ENCODE measurements around the gene PMPCA.
"Not testable (repeated sequence)": the region's sequence is repeated elsewhere in the genome, so short reads cannot be mapped to it uniquely, and the experiment has no call there.

The PMPCA gene

DNA sequence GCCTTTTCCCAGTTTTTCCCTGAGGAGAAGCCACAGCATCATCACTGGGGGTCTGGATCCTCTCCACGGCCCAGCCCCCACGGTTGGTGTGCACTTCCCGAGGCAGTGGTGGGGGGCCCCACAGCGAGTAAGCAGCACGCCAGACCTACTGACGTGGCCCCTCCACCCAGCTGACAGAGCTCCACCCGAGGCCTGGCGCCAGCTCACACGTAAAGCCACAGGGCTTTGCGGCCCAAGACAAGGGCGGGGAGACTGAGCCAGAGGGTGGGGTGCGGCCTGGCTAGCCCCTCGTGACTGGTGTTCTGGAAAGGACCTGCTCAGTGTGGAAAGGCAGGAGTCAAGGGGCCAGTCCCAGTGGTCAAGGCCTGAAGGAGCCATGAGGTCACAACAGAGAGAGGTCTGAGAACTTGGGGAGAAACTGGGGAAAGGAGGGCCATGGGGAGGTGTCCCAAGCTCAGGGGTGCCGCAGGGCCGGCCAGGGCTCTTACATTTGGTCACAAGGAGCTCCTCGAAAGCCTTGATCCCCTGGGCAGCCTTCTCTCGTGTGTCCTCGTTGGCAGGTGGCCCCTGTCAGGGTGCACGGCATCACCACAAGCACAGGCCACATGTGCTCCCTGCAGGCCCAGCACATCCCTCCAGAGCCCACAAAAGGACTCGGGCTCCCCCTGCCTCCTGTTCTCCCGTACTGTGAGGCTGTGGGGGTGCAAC, 16.0 kb upstream of the PMPCA start:
- DNase-seq (ENCODE audit: low read depth in 2 of 2), result no peak

DNA sequence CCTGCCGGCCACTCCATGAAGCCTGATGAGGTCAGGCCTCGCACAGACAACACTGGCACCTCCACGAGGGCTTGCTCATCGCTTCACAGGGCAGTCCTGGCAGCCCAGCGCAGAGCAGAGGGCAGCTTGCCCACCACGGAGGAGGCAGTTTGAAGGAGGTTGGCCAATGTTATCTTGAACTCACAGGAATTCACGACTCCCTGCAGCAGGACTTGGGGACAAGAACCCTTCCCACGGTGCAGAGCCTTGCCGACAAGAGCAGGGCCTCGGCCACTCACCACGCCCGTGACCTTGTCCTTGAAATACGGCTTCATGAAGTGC, 15.5 kb upstream of the PMPCA start:
- no peak for DNase-seq (ENCODE audit: low read depth in 2 of 2)

DNA sequence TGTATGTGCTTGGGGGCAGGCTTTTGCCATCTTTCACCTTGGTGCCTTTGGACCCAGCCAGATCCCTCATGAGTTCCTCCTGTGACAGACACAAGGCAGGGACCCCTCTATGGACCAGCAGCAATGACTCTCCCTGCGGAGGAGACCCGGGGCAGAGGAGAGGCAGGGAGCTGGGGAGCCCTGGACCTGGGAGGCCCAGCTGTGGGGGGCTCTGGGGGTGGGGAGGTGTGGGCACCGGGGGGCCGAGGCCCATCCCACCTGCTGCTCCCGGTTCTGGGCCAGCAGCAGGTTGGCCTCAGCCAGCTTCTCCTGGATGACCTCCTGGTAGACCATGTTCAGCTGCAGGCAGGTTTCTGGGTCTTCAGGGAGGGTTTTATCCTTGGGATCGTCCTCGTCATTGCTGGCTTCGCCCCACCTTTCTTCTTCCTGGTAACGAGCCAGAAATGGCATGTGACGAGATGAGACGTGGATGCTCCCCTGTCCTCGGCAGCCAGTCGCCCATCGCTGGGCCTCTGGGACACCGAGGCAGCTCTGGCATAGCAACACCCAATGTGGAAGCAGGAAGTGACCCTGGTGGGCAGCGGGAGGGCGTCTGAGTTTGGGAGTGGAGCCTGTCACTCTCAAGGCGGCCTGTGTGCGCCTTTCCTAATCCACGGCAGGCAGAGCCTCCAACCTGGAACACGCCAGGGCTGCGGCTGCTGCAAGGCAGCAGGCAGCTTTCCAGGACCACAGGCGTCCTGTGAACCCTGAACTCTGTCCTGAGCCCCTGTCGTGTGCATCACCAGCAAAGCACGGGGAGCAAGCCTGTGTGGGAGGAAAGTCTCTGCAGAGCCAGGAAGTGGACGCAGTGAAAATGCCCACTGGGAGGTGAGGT, 14.9 kb upstream of the PMPCA start:
- no peak for DNase-seq (ENCODE audit: low read depth in 2 of 2)

DNA sequence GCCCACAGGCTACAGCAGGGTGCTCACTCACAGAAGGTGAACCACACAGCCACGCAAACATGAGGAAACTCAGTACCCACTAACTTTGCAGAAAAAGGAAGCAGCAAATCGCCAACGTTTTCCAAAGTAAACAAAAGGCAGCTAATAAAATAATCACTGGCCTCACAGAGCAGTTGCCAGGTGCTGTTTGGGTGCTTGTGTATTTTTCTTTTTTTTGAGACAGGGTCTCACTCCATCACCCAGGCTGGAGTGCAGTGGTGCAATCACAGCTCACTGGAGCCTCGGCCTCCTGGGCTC, 14.3 kb upstream of the PMPCA start:
- DNase-seq (ENCODE audit: low read depth in 2 of 2), result no peak

DNA sequence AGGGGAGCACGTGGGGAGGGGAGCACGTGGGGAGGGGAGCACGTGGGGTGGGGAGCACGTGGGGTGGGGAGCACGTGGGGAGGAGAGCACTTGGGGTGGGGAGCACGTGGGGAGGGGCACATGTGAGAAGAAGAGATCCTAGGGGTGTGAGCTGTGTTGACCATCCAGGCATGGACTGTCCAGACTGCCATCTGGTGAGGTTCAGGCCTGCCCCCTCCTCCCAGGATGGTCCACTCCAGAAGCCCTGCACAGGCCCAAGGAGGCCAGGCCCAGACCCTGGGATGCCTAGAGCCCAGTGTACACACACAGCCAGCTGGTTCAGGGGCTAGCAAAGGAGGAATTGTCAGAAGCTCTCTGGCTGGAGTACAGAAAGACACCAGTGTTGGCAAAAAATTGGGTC, 12.8 kb upstream of the PMPCA start:
- DNase-seq (ENCODE audit: low read depth in 2 of 2), result no peak

DNA sequence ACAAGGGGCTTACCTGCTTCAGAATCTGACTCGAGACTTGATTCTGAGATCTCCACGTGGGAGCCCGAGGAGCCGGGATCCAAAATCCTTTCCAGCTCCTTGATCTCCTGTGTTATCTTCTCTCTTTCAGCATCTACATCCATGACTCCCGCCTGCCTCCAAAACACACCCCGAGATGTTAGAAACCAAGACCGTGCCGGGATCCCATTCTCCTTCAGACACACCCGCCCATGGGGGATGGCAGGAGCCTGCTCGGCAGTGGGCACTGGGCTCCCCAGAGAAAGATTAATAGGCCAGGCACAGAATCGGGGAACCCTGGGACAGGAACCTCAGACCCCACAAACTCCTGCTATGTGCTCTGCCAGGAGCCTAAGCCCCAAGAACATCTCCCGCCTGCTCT, 12.2 kb upstream of the PMPCA start:
- DNase-seq (ENCODE audit: low read depth in 2 of 2), result no peak

DNA sequence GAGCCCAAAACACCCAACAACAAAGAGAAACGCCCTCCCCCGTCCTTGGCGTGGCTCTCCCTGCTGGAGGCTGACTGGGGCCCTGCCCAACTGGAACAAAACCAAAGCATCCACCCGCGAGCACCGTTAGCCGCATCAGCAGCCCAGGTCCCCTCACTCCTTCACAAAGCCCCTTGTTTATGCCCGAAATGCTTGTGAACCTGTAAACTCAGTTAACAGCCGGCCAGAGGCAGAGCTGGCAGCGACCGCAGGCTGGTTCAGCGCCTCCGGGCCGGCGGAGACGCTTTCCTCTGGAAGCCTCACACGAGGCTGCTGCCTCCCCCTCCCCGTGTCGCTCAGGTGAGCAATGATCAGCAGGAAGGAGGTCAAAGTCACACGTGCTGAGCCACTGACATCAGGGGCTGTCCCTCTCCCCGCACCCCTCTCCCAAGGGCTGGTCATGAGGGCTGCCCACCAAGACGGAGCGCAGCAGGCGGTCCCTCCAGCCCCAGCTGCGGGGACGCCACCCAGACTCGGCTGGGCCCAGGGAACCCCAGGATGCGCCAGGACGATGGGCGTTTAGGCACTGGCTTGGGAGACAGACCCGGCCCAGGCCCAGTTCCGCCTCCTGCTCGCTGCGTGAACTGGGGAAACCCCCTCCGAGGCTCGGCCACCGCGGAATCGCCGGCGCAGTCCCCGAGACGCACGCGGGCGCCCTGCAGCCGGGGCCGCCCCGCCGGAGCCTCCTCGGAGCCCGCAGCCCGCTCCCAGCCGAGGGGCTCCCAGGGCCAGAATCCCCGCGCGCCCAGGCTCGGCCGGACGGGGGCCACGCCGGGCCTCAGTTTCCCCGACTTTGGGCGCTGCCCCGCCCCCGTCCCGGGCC, 11.1 kb upstream of the PMPCA start:
- DNase-seq (ENCODE audit: low read depth in 2 of 2), result no peak

DNA sequence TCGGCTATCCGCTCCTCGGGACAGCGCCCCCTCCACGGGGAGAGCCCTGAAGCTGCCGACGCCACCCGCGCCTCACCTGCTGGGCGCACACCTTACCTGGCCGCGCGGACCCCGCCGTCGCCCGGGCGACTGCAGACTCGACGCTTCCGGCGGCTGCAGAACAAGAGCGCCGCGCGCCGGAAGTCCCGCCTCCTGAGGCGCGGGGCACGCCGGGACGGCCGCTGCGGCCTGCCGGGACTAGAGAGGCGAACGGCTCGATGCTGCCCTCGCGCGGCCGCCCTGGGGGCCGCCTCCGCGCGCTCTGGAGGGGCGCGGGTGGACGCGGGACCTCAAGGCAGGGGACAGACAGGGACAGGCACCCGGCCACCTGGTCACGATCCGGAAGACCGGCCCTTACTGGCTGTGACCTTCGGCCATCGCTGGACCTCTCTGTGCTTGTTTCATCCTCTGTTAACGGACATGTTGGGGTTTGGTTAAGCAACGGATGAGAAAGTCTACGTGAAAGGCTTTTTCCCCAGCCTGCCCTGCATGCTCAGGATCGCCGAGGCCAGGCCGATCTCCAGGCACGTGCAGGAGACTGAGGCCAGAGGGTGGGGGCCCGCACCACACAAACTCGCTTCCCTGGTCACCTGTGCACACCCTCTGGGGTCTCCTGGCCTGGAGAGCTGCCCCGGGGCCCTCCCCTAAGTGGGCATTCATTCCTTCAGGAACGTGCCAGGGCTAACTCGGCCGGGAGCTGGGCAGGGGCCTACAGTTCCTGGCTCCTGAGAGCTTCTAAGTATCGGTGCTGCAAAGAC, 10.2 kb upstream of the PMPCA start, which contains the start of gene SNAPC4:
Gene SNAPC4 (minus strand): TSS at position 133 of the 797 bp plus-strand sequence. CDS start 1,742 bp downstream, outside the sequence.
- DNase-seq (ENCODE audit: low read depth in 2 of 2), result peak; percentile 46 to 56

DNA sequence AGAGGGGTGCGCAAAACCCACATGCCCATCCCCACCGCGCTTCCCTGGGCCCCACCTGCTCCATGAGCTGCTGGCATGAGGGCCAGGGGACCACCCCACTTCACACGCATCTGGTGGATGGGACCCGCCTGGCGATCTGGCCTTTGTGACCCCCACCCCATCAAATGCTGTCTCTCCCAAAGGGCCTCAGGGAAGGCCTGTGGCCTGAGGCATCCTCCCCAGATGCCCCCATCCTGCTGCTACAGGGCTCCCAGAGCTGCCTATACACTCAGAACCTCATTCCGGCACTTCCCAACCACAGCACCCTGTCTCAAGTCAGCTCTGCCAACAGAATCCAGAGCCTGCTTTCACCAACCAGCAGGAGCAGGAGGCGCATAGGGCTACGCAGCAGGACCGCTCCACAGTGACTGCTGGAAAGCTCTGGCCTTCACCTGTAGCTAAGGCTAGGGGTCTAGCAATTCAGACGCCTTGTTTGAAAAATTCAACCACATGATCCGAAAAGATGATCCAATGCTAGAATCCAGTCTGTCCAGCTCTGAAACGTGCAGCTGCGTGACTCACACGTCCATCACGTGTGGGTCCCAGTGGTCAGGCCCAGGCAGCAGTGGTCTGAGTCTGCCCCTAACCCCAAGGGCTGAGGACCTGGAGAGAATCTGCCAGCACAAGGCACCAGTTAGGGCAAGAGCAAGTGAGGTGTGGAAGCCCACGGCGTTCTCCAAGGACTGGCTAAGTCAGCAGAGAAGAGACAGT, 9.1 kb upstream of the PMPCA start:
- no peak for DNase-seq (ENCODE audit: low read depth in 2 of 2)

DNA sequence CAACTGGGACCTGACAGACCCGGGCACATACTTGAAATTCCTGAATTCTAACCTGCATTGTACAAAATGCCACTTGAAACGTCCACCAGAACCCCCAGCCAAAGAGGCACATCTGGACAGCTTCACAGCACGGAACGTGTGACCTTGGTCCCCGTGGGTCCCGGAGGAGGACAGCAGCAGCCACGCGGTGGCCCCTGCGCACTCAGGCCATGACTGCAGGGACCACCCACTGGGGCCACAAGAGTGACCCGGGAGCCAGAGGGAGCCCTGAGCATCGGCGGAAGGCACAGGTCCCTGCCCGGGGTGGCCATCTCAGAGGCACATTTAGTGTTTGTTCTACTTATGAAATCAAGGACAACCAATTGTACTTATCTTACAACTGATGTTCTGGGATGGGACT, 8.4 kb upstream of the PMPCA start:
- DNase-seq (ENCODE audit: low read depth in 2 of 2), result no peak

DNA sequence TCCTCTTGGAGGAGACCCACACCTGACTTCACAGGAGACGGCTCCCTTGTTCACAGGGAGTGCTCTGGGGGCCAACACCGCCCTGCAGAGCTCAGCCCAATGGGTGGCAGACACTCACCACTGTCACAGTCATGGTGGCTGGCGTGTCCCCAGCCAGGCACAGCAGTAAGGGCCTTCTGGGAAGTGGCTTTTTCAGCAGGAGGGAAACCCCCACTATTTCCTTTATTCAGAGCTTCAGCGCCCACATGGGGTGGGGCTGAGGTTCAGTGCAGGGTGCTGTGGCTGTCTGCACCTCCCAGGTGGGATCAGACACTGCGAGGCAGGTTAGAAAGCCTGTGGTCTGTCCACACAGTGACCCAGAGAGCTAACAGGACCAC, 6.9 kb upstream of the PMPCA start:
- no peak for DNase-seq (ENCODE audit: low read depth in 2 of 2)

DNA sequence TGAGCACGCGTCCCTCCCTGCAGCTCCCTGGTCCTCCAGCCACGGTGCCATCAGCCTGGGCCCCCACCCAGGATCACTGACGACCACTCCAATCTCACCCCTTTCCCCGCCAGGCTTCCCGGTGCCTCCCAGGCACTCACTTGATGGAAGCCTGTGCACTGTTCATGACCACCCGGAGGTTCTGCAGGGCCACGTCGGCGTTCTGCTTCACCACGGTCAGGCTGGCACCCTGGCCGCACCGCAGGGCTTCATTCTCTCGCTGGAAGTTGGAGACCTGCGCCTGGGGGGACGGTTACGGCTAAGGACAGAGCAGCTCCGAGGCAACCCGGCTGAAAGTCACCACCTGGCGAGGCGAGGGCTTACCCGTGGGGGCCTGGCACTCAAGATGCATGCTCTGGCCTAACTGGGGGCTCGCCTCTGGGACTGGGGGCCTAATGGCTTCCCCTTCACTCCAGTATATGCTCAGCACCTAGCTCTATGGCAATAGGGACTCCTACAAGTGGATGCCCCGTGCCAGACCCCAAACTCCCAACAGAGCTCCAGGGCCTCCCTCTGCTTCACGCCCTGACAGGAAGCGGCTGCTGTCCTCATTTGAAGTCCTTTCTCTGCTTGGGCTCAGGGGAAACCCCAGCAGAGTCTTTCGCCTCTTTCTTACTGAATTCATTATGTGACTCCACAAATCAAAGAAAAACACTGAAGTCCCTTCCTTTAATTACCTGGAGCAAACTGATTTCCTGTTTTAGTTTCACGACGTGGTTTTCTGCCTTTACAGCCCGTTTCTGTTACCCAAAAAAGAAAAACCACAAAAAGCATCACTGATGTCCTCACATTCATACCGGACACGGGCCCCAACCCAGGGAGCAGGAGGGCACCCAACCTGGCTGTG, 6.3 kb upstream of the PMPCA start:
- no peak for DNase-seq (ENCODE audit: low read depth in 2 of 2)

DNA sequence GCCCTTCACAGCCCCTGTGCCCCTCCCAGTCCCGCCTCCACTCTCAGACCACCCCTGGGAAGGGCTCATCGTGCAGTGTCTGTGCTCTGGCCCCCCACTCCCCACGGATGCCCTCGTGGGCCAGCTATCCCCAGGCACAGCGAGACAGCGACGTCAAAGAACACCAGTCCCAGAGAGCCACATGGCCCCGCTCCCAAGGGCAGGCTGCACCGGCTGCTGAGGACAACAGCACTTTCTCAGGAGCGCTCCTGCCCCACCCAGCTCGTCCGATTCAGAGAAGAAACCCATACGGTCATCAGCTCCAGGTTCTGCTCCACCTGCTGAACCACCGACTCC, 5.7 kb upstream of the PMPCA start:
- no peak for DNase-seq (ENCODE audit: low read depth in 2 of 2)

DNA sequence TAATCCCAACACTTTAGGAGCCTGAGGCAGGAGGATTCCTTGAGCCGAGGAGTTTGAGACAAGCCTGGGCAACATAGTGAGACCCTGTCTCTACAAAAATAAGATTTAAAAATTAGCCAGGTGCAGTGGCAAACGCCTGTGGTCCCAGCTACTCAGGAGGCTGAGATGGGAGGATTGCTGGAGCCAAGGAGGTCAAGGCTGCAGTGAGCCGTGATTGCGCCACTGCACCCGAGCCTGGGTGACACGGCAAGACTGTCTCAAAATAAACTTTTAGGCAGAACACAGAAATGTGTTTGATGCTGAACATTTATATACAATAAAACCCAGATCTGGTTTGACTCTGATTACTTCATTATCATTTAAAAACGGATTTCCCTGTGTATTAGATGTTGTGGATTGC, 5.0 kb upstream of the PMPCA start:
- no peak for DNase-seq (ENCODE audit: low read depth in 2 of 2)

DNA sequence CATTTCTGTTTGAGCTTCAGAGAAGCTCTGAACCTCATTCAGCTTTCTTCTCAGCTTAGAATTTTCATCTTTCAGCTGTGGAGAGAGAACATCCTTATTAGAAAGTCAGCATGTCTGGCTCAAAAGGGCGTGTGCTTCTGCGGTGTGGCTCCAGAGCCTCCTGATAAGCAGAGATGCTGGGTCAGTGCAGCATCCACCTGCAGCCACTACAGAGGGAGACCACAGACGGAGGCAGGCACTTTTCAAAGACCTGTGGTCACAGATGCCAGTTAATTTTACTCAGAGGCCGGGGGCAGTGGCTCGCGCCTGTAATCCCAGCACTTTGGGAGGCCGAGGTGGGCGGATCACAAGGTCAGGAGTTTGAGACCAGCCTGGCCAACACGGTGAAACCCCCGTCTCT, 4.6 kb upstream of the PMPCA start:
- not testable (repeated sequence) for DNase-seq (ENCODE audit: low read depth in 2 of 2)

DNA sequence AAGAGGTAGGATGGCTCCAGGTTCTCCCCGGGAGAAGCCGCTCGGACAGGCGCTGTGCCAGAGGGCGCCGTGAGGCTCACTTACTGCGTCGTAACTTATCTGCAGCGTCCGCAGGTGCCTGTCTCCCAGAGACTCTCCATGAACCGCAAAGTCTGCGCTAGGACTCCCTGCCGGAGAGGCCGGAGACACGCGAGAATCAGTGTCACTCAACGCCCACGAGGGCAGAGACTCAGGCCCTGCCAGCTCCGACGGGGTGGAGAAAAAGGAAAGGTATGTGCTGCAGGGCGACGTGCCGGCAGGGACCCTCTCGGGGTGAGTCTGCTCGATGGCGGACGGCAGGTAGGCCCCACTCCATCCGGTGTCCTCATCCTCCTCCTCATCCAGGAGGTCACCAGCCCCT, 3.4 kb upstream of the PMPCA start:
- DNase-seq (ENCODE audit: low read depth in 2 of 2), result not testable (repeated sequence)

DNA sequence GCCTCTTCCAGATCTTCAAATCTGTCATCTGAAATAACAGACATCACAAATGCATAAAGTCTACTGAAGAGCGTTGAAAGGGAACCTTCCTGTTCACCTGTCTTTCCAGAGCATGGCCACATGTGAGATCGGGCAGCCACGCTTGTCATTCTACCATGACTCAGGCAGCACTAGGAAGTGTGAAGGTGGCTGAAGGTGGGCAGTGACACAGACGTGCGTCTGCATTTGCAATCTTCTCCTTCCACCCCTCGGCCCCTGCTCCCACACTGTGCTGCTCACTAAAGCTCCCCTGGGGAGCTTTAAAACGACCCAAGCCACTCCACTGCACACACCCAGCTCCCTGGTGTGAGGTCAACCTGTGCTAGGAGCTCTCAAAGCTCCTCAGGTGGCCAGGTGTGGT, 2.5 kb upstream of the PMPCA start:
- no peak for DNase-seq (ENCODE audit: low read depth in 2 of 2)

DNA sequence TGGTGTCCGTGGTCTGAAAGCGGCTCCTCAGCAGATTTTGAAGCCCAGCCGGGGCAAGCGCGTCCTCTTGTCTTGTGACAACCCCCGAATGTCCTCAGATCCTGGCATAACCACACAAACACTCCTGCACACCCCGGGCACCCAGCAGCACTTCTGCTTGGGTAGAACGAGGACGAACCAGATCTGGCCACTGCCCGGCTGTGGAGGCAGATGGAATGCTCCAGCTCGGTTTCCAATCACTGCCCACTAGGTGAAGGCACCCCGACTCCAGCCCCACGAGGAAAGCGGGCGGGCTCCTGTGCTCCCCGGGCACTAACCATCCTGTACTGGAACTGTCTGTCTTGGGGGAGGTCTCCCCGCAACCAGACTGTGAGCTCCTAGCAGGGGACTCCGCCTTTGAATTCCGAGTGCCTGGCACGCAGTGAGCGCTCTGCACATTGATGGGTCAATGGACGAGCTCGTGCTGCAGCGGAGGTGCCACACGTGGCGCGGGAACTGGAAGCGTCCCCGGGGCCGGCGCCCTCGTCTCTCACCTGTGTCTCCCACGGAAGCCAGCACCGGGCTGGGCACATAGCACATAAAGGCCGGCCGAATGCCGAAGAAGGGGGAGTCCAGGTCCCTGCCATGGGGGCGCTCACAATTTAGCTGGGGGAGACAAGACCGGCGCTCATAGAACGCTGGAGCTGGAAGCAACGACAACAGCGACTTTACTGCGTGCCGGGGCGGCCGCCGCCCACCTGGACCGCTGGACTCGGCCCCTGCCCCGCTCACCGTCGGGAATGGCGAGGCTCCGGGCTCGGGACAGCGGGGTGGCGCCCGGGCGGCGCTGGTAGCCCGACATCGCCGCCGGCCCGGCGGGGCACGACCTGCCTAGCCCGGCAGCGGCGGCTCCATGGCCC, 652 bp upstream of the PMPCA start:
- DNase-seq (ENCODE audit: low read depth in 2 of 2), result no peak

DNA sequence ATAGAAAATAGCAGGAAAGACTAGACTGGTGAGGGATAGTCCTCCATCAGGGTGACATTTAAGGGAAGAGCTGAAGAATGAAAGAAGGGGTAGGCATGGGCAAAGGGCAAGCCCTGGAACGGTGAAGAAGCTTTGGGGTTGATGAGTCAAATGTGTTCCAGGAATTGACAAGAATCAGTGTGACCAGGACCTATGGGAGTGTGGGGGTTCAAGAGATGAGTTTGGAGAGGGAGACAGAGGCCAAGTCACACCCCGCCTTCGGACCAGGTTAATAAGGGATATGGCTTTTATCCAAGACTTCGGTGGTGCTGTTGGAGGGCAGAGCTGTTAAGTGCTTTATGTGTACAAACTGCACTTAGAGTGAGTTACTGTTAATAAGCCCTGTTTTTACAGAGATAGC, 920 bp downstream of the PMPCA start:
- no peak for DNase-seq (ENCODE audit: low read depth in 2 of 2)

Data from fibroblast of skin of left biceps (primary cell).